ENCODE data around the gene RPGRIP1. TPM values are rescaled to one million over a fixed set of nuclear protein-coding genes. Genes with fewer than 3 reads are reported as not detected.

Gene RPGRIP1
- total RNA-seq, 1 experiment from 2014 or later, result not detected

DNA sequence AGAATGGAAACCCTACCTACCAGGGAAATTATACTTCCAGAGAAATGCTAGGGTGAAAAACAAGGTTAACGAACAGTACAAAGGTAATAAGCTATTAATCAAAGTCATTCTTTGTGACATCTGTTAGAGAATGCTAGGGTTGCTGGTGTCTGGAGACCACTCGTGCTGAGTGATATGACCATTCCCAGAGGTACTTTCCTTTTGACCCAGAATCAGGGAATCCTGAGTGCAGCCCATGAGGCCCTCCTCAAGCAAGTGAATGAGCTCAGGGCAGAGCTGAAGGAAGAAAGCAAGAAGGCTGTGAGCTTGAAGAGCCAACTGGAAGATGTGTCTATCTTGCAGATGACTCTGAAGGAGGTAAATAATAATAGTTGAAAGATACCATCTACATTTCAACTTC, 31.7 kb downstream of the RPGRIP1 start:
- POLR2A ChIA-PET, result interaction anchor here (1.0 to 3.5 kb wide), 3 partner anchors 9 to 71 kb away, joined by 5 to 14 read pairs (median 5); no protein-coding TSS in a partner anchor
- H3K9me3 Mint-ChIP-seq (ENCODE audit: unreplicated experiment), result no peaks in the 10 kb centered on the region
- no peak overlapping the region for H3K4me3 Mint-ChIP-seq (ENCODE audit: unreplicated experiment)
- peaks cover 14% of the 10 kb centered on the region for H3K4me1 Mint-ChIP-seq (ENCODE audit: insufficient read depth, unreplicated experiment)
- CTCF ChIA-PET, result interaction anchor here (0.5 to 0.7 kb wide), 2 partner anchors 8 to 12 kb away, joined by 3 read pairs; no protein-coding TSS in a partner anchor
- H3K27me3 Mint-ChIP-seq (ENCODE audit: insufficient read depth, unreplicated experiment), result peaks cover 10% of the 10 kb centered on the region
- intact Hi-C loops (cut with micrococcal nuclease), result no loop called here
- H3K36me3 Mint-ChIP-seq (ENCODE audit: insufficient read depth, unreplicated experiment), result no peaks in the 10 kb centered on the region
- DNase-seq (ENCODE audit: unreplicated experiment), result no peak
- TF ChIP-seq, protein P1, sequence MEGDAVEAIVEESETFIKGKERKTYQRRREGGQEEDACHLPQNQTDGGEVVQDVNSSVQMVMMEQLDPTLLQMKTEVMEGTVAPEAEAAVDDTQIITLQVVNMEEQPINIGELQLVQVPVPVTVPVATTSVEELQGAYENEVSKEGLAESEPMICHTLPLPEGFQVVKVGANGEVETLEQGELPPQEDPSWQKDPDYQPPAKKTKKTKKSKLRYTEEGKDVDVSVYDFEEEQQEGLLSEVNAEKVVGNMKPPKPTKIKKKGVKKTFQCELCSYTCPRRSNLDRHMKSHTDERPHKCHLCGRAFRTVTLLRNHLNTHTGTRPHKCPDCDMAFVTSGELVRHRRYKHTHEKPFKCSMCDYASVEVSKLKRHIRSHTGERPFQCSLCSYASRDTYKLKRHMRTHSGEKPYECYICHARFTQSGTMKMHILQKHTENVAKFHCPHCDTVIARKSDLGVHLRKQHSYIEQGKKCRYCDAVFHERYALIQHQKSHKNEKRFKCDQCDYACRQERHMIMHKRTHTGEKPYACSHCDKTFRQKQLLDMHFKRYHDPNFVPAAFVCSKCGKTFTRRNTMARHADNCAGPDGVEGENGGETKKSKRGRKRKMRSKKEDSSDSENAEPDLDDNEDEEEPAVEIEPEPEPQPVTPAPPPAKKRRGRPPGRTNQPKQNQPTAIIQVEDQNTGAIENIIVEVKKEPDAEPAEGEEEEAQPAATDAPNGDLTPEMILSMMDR (IDR thresholded peaks at IDR 0.05; ENCODE audit: unreplicated experiment), result no peak
- BruUV-seq (replicated peaks), result no TSS peak
- no peak overlapping the region for H3K27ac Mint-ChIP-seq (ENCODE audit: low read depth, unreplicated experiment)

DNA sequence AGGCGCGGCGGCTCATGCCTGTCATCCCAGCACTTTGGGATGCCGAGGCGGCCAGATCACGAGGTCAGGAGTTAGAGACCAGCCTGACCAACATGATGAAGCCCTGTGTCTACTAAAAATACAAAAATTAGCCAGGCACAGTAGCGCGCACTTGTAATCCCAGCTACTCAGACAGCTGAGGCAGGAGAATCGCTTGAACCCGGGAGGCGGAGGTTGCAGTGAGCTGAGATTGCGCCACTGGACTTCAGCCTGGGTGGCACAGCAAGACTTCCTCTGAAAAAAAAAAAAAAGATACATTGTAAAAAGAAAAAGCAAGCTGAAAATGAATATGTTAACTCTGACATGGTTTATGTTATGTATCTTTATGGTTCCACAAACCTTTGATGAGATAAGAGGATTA, 33.6 kb downstream of the RPGRIP1 start:
- intact Hi-C loops (cut with micrococcal nuclease), result no loop called here
- CTCF ChIA-PET, result interaction anchor here (0.6 to 0.9 kb wide), 4 partner anchors 48 to 1910 kb away, joined by 3 to 4 read pairs (median 3); no protein-coding TSS in a partner anchor
- TF ChIP-seq, protein P1 (IDR thresholded peaks at IDR 0.05; ENCODE audit: unreplicated experiment), result no peak
- Mint-ChIP-seq H3K4me3 (ENCODE audit: unreplicated experiment) (no peak overlapping the region), H3K27ac (ENCODE audit: low read depth, unreplicated experiment) (no peak overlapping the region), H3K27me3 (ENCODE audit: insufficient read depth, unreplicated experiment) (peaks cover 17% of the 10 kb centered on the region), H3K36me3 (ENCODE audit: insufficient read depth, unreplicated experiment) (no peaks in the 10 kb centered on the region), H3K4me1 (ENCODE audit: insufficient read depth, unreplicated experiment) (peaks cover 9% of the 10 kb centered on the region), H3K9me3 (ENCODE audit: unreplicated experiment) (no peaks in the 10 kb centered on the region)
- BruUV-seq (replicated peaks), result no TSS peak
- DNase-seq (ENCODE audit: unreplicated experiment), result no peak
- POLR2A ChIA-PET, result no interaction called here

DNA sequence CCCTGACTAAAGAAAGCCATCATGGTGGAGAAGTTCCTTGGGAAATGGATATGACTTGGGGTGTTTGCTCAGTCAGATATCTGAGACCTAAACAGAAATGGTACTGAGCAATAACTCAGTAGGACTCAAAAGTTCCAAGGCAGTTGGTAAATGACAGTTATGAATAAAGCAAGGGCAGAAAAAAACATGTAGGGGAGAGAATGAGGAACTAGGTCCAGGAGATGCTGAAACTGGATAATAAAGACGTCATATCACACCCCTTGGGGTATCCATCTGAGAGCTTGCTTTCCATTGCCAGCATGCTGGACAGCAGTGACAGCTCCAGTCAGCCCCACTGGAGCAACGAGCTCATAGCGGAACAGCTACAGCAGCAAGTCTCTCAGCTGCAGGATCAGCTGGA, 37.5 kb downstream of the RPGRIP1 start:
- no peaks in the 10 kb centered on the region for H3K36me3 Mint-ChIP-seq (ENCODE audit: insufficient read depth, unreplicated experiment)
- TF ChIP-seq, protein P1 (IDR thresholded peaks at IDR 0.05; ENCODE audit: unreplicated experiment), result no peak
- intact Hi-C loops (cut with micrococcal nuclease), result no loop called here
- no peaks in the 10 kb centered on the region for H3K9me3 Mint-ChIP-seq (ENCODE audit: unreplicated experiment)
- H3K4me1 Mint-ChIP-seq (ENCODE audit: insufficient read depth, unreplicated experiment), result no peaks in the 10 kb centered on the region
- H3K27ac Mint-ChIP-seq (ENCODE audit: low read depth, unreplicated experiment), result no peak overlapping the region
- H3K27me3 Mint-ChIP-seq (ENCODE audit: insufficient read depth, unreplicated experiment), result peaks cover 17% of the 10 kb centered on the region
- H3K4me3 Mint-ChIP-seq (ENCODE audit: unreplicated experiment), result no peak overlapping the region
- no TSS peak for BruUV-seq (replicated peaks)
- CTCF ChIA-PET, result no interaction called here
- DNase-seq (ENCODE audit: unreplicated experiment), result no peak
- POLR2A ChIA-PET, result interaction anchor here (1.7 kb wide), 1 partner anchor 8 kb away, joined by 5 read pairs; no protein-coding TSS in a partner anchor

DNA sequence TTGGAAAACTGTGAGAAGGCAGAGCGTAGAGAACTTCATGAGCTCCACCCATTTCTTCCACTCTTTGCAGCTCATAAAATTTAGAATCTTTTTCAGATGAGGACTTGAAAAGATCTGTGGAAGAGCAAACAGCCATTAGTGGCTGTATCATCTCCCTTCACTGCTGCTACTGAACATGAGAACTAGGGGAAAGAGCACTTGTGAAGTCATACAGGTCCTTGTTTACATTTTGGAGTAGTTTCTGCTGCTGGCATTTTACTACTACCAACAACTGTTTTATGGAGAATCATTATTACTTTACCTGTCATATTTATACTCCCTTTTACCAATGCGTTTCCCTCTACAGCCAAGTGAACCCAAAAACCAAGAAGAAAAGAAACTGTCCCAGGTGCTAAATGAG, 41.0 kb downstream of the RPGRIP1 start:
- Mint-ChIP-seq H3K4me3 (ENCODE audit: unreplicated experiment) (no peak overlapping the region), H3K27ac (ENCODE audit: low read depth, unreplicated experiment) (no peak overlapping the region), H3K4me1 (ENCODE audit: insufficient read depth, unreplicated experiment) (no peaks in the 10 kb centered on the region), H3K9me3 (ENCODE audit: unreplicated experiment) (no peaks in the 10 kb centered on the region), H3K27me3 (ENCODE audit: insufficient read depth, unreplicated experiment) (peaks cover 27% of the 10 kb centered on the region), H3K36me3 (ENCODE audit: insufficient read depth, unreplicated experiment) (no peaks in the 10 kb centered on the region)
- POLR2A ChIA-PET, result interaction anchor here (3.0 kb wide), 1 partner anchor 10 kb away, joined by 14 read pairs; no protein-coding TSS in a partner anchor
- BruUV-seq (replicated peaks), result no TSS peak
- intact Hi-C loops (cut with micrococcal nuclease), result no loop called here
- TF ChIP-seq, protein P1 (IDR thresholded peaks at IDR 0.05; ENCODE audit: unreplicated experiment), result no peak
- DNase-seq (ENCODE audit: unreplicated experiment), result no peak
- CTCF ChIA-PET, result interaction anchor here (0.7 kb wide), 1 partner anchor 149 kb away, joined by 4 read pairs; no protein-coding TSS in a partner anchor
